ENCODE measurements around the gene HMGXB3. TPM values are rescaled to one million over a fixed set of nuclear protein-coding genes. Genes with fewer than 3 reads are reported as not detected.

HMGXB3 gene
- polyA plus RNA-seq, 1 donor from 2014 or later, result 15.4 TPM

GRCh38 chr5:150061538-150061995 is 61.0 kb downstream of the HMGXB3 start:
- Mint-ChIP-seq H3K36me3 (no peaks in the 10 kb centered on the region), H3K4me3 (no peak overlapping the region), H3K27me3 (peaks cover 10% of the 10 kb centered on the region), H3K9me3 (no peaks in the 10 kb centered on the region), H3K27ac (no peak overlapping the region), H3K4me1 (peaks cover 0 to 2% (median 0%) of the 10 kb centered on the region in 3 donors)

GRCh38 chr5:150062216-150062922 is 61.8 kb downstream of the HMGXB3 start:
- Mint-ChIP-seq H3K9me3 (no peaks in the 10 kb centered on the region), H3K27me3 (peaks cover 10% of the 10 kb centered on the region), H3K27ac (no peak overlapping the region), H3K4me3 (peak overlapping the region in 1 of 4 donors; percentile 68), H3K36me3 (no peaks in the 10 kb centered on the region), H3K4me1 (peaks cover 3 to 5% (median 4%) of the 10 kb centered on the region in 3 donors)

GRCh38 chr5:150063638-150064037 is 63.1 kb downstream of the HMGXB3 start:
- H3K4me1 Mint-ChIP-seq, result peaks cover 5 to 8% (median 6%) of the 10 kb centered on the region in 3 donors
- H3K4me3 Mint-ChIP-seq, result no peak overlapping the region
- H3K36me3 Mint-ChIP-seq, result no peaks in the 10 kb centered on the region
- no peak overlapping the region for H3K27ac Mint-ChIP-seq
- no peaks in the 10 kb centered on the region for H3K9me3 Mint-ChIP-seq
- peaks cover 10% of the 10 kb centered on the region for H3K27me3 Mint-ChIP-seq

GRCh38 chr5:150064681-150065220 is 64.2 kb downstream of the HMGXB3 start:
- Mint-ChIP-seq H3K9me3 (no peaks in the 10 kb centered on the region), H3K4me3 (no peak overlapping the region), H3K4me1 (peaks cover 5 to 8% (median 6%) of the 10 kb centered on the region in 3 donors), H3K27ac (no peak overlapping the region), H3K36me3 (no peaks in the 10 kb centered on the region), H3K27me3 (peaks cover 10% of the 10 kb centered on the region)

GRCh38 chr5:150065346-150065745 is 64.8 kb downstream of the HMGXB3 start:
- H3K27ac Mint-ChIP-seq, result no peak overlapping the region
- H3K27me3 Mint-ChIP-seq, result peaks cover 10% of the 10 kb centered on the region
- H3K4me3 Mint-ChIP-seq, result no peak overlapping the region
- no peaks in the 10 kb centered on the region for H3K9me3 Mint-ChIP-seq
- H3K36me3 Mint-ChIP-seq, result no peaks in the 10 kb centered on the region
- H3K4me1 Mint-ChIP-seq, result peaks cover 5 to 8% (median 6%) of the 10 kb centered on the region in 3 donors

- no peaks in the 10 kb centered on the region for H3K36me3 Mint-ChIP-seq
- H3K27me3 Mint-ChIP-seq, result peaks cover 10% of the 10 kb centered on the region
Measured at GRCh38 chr5:150065886-150066285, 65.3 kb downstream of the HMGXB3 start.

GRCh38 chr5:150066436-150066835 is 65.9 kb downstream of the HMGXB3 start:
- H3K4me3 Mint-ChIP-seq, result peak overlapping the region in 2 of 4 donors; percentile 82 to 85
- H3K4me1 Mint-ChIP-seq, result peaks cover 5 to 8% (median 6%) of the 10 kb centered on the region in 3 donors
- H3K27me3 Mint-ChIP-seq, result peaks cover 10% of the 10 kb centered on the region
- no peaks in the 10 kb centered on the region for H3K9me3 Mint-ChIP-seq
- H3K27ac Mint-ChIP-seq, result no peak overlapping the region
- no peaks in the 10 kb centered on the region for H3K36me3 Mint-ChIP-seq

More at GRCh38 chr5:150065886-150066285, 65.3 kb downstream of the HMGXB3 start:
- H3K4me3 Mint-ChIP-seq, result peak overlapping the region in 2 of 4 donors; percentile 82 to 85
- peaks cover 5 to 8% (median 6%) of the 10 kb centered on the region in 3 donors for H3K4me1 Mint-ChIP-seq
- no peak overlapping the region for H3K27ac Mint-ChIP-seq
- no peaks in the 10 kb centered on the region for H3K9me3 Mint-ChIP-seq

GRCh38 chr5:150066901-150067396 is 66.4 kb downstream of the HMGXB3 start:
- H3K36me3 Mint-ChIP-seq, result no peaks in the 10 kb centered on the region

GRCh38 chr5:150067405-150067960 is 66.9 kb downstream of the HMGXB3 start:
- no peaks in the 10 kb centered on the region for H3K36me3 Mint-ChIP-seq
- H3K27me3 Mint-ChIP-seq, result peaks cover 11% of the 10 kb centered on the region
- no peaks in the 10 kb centered on the region for H3K9me3 Mint-ChIP-seq
- H3K27ac Mint-ChIP-seq, result no peak overlapping the region
- no peak overlapping the region for H3K4me3 Mint-ChIP-seq
- H3K4me1 Mint-ChIP-seq, result peaks cover 5 to 8% (median 6%) of the 10 kb centered on the region in 3 donors

More at GRCh38 chr5:150066901-150067396, 66.4 kb downstream of the HMGXB3 start:
- Mint-ChIP-seq H3K4me1 (peaks cover 5 to 8% (median 6%) of the 10 kb centered on the region in 3 donors), H3K9me3 (no peaks in the 10 kb centered on the region), H3K27me3 (peaks cover 10% of the 10 kb centered on the region), H3K27ac (no peak overlapping the region), H3K4me3 (peak overlapping the region in 1 of 4 donors; percentile 69)

- no peak overlapping the region for H3K4me3 Mint-ChIP-seq
- H3K27me3 Mint-ChIP-seq, result peaks cover 9% of the 10 kb centered on the region
- no peaks in the 10 kb centered on the region for H3K36me3 Mint-ChIP-seq
- no peak overlapping the region for H3K27ac Mint-ChIP-seq
- H3K9me3 Mint-ChIP-seq, result no peaks in the 10 kb centered on the region
- peaks cover 5 to 8% (median 6%) of the 10 kb centered on the region in 3 donors for H3K4me1 Mint-ChIP-seq
Measured at GRCh38 chr5:150068071-150068470, 67.5 kb downstream of the HMGXB3 start.

GRCh38 chr5:150068472-150068871 is 67.9 kb downstream of the HMGXB3 start:
- no peak overlapping the region for H3K4me3 Mint-ChIP-seq

GRCh38 chr5:150068961-150069645 is 68.6 kb downstream of the HMGXB3 start:
- Mint-ChIP-seq H3K27ac (no peak overlapping the region), H3K27me3 (peaks cover 4% of the 10 kb centered on the region), H3K4me3 (peak overlapping the region in 1 of 4 donors; percentile 21), H3K4me1 (peaks cover 5 to 8% (median 6%) of the 10 kb centered on the region in 3 donors), H3K36me3 (no peaks in the 10 kb centered on the region), H3K9me3 (no peaks in the 10 kb centered on the region)

More at GRCh38 chr5:150068472-150068871, 67.9 kb downstream of the HMGXB3 start:
- H3K4me1 Mint-ChIP-seq, result peaks cover 5 to 8% (median 6%) of the 10 kb centered on the region in 3 donors
- no peaks in the 10 kb centered on the region for H3K9me3 Mint-ChIP-seq
- H3K27me3 Mint-ChIP-seq, result peaks cover 9% of the 10 kb centered on the region
- no peaks in the 10 kb centered on the region for H3K36me3 Mint-ChIP-seq
- no peak overlapping the region for H3K27ac Mint-ChIP-seq

GRCh38 chr5:150069672-150070627 is 69.4 kb downstream of the HMGXB3 start:
- H3K36me3 Mint-ChIP-seq, result no peaks in the 10 kb centered on the region
- no peaks in the 10 kb centered on the region for H3K9me3 Mint-ChIP-seq
- peaks cover 5 to 8% (median 6%) of the 10 kb centered on the region in 3 donors for H3K4me1 Mint-ChIP-seq
- no peak overlapping the region for H3K4me3 Mint-ChIP-seq
- H3K27me3 Mint-ChIP-seq, result peaks cover 3% of the 10 kb centered on the region
- no peak overlapping the region for H3K27ac Mint-ChIP-seq

GRCh38 chr5:150070821-150071220 is 70.3 kb downstream of the HMGXB3 start:
- H3K27ac Mint-ChIP-seq, result no peak overlapping the region
- H3K36me3 Mint-ChIP-seq, result no peaks in the 10 kb centered on the region

More at GRCh38 chr5:150070821-150071220, 70.3 kb downstream of the HMGXB3 start:
- Mint-ChIP-seq H3K4me3 (no peak overlapping the region), H3K4me1 (peaks cover 5 to 8% (median 6%) of the 10 kb centered on the region in 3 donors), H3K9me3 (no peaks in the 10 kb centered on the region), H3K27me3 (peaks cover 1% of the 10 kb centered on the region)
